ENCODE data around the gene HOXA2. TPM values are rescaled to one million over a fixed set of nuclear protein-coding genes. Genes with fewer than 3 reads are reported as not detected.

The HOXA2 gene
- total RNA-seq, 1 experiment from 2014 or later: 3.2 TPM

GRCh38 chr7:27079234-27079975, 23.1 kb downstream of the HOXA2 start:
- H3K36me3 Mint-ChIP-seq (ENCODE audit: insufficient read depth, unreplicated experiment): no peaks in the 10 kb centered on the region
- intact Hi-C loops (cut with micrococcal nuclease; ENCODE audit: unreplicated experiment): no loop called here
- H3K9me3 Mint-ChIP-seq (ENCODE audit: low read depth, unreplicated experiment): no peaks in the 10 kb centered on the region
- no peak overlapping the region for H3K4me3 Mint-ChIP-seq (ENCODE audit: low read depth, unreplicated experiment)
- no peak for TF ChIP-seq CTCF (IDR thresholded peaks at IDR 0.05; ENCODE audit: unreplicated experiment)
- peaks cover 47% of the 10 kb centered on the region for H3K4me1 Mint-ChIP-seq (ENCODE audit: low read depth, unreplicated experiment)
- no peak for DNase-seq
- no TSS peak for BruUV-seq (replicated peaks)
- CTCF ChIA-PET: interaction anchor here (1.4 kb wide), 1 partner anchor 19 kb away, joined by 3 read pairs; no protein-coding TSS in a partner anchor
- H3K27me3 Mint-ChIP-seq (ENCODE audit: unreplicated experiment): no peaks in the 10 kb centered on the region
- no peak overlapping the region for H3K27ac Mint-ChIP-seq (ENCODE audit: unreplicated experiment)

GRCh38 chr7:27078616-27079233, 23.8 kb downstream of the HOXA2 start:
- no peak for TF ChIP-seq CTCF (IDR thresholded peaks at IDR 0.05; ENCODE audit: unreplicated experiment)
- no peak overlapping the region for H3K27ac Mint-ChIP-seq (ENCODE audit: unreplicated experiment)
- no peaks in the 10 kb centered on the region for H3K36me3 Mint-ChIP-seq (ENCODE audit: insufficient read depth, unreplicated experiment)
- no peak overlapping the region for H3K4me3 Mint-ChIP-seq (ENCODE audit: low read depth, unreplicated experiment)
- H3K4me1 Mint-ChIP-seq (ENCODE audit: low read depth, unreplicated experiment): peaks cover 47% of the 10 kb centered on the region
- no peaks in the 10 kb centered on the region for H3K27me3 Mint-ChIP-seq (ENCODE audit: unreplicated experiment)
- no peaks in the 10 kb centered on the region for H3K9me3 Mint-ChIP-seq (ENCODE audit: low read depth, unreplicated experiment)
- intact Hi-C loops (cut with micrococcal nuclease; ENCODE audit: unreplicated experiment): no loop called here
- CTCF ChIA-PET: interaction anchor here (1.4 kb wide), 1 partner anchor 20 kb away, joined by 3 read pairs; no protein-coding TSS in a partner anchor
- BruUV-seq (replicated peaks): no TSS peak
- DNase-seq: no peak

- BruUV-seq (replicated peaks): no TSS peak
These were observed 29.4 kb downstream of the HOXA2 start for GRCh38 chr7:27073076-27073475.

More at GRCh38 chr7:27073076-27073475, 29.4 kb downstream of the HOXA2 start:
- no peaks in the 10 kb centered on the region for H3K27me3 Mint-ChIP-seq (ENCODE audit: unreplicated experiment)
- no peaks in the 10 kb centered on the region for H3K36me3 Mint-ChIP-seq (ENCODE audit: insufficient read depth, unreplicated experiment)
- no peak for TF ChIP-seq CTCF (IDR thresholded peaks at IDR 0.05; ENCODE audit: unreplicated experiment)
- CTCF ChIA-PET: interaction anchor here (0.6 to 1.1 kb wide), 2 partner anchors 144 to 327 kb away, joined by 3 to 6 read pairs; no protein-coding TSS in a partner anchor
- no peak overlapping the region for H3K4me3 Mint-ChIP-seq (ENCODE audit: low read depth, unreplicated experiment)
- H3K9me3 Mint-ChIP-seq (ENCODE audit: low read depth, unreplicated experiment): no peaks in the 10 kb centered on the region
- intact Hi-C loops (cut with micrococcal nuclease; ENCODE audit: unreplicated experiment): no loop called here
- DNase-seq: peak; percentile 42
- peaks cover 19% of the 10 kb centered on the region for H3K4me1 Mint-ChIP-seq (ENCODE audit: low read depth, unreplicated experiment)
- no peak overlapping the region for H3K27ac Mint-ChIP-seq (ENCODE audit: unreplicated experiment)

All from Calu3 (cell line).